Measurements from ENCODE around the gene C12orf43. TPM values are rescaled to one million over a fixed set of nuclear protein-coding genes. Genes with fewer than 3 reads are reported as not detected.

Gene C12orf43
- total RNA-seq, 1 experiment from 2014 or later, result 18.6 TPM

GRCh38 chr12:121001060-121001459 lies 15.2 kb downstream of the C12orf43 start:
- no peak for DNase-seq (ENCODE audit: extremely low read depth, low read depth)

GRCh38 chr12:121000530-121000929 lies 15.8 kb downstream of the C12orf43 start:
- DNase-seq (ENCODE audit: extremely low read depth, low read depth), result no peak

- no peak for DNase-seq (ENCODE audit: extremely low read depth, low read depth)
These were observed 16.8 kb downstream of the C12orf43 start for GRCh38 chr12:120999191-121000120.

- no peak for DNase-seq (ENCODE audit: extremely low read depth, low read depth)
These were observed 17.9 kb downstream of the C12orf43 start for GRCh38 chr12:120998435-120998834.

- DNase-seq (ENCODE audit: extremely low read depth, low read depth), result no peak
These were observed 18.8 kb downstream of the C12orf43 start for GRCh38 chr12:120997448-120997847.

GRCh38 chr12:120996133-120996746 lies 20.0 kb downstream of the C12orf43 start:
- DNase-seq (ENCODE audit: extremely low read depth, low read depth), result no peak

GRCh38 chr12:120994589-120995337 lies 21.5 kb downstream of the C12orf43 start:
- no peak for DNase-seq (ENCODE audit: extremely low read depth, low read depth)

- DNase-seq (ENCODE audit: extremely low read depth, low read depth), result no peak
These were observed 22.2 kb downstream of the C12orf43 start for GRCh38 chr12:120994059-120994458.

GRCh38 chr12:120993496-120993895 lies 22.8 kb downstream of the C12orf43 start:
- DNase-seq (ENCODE audit: extremely low read depth, low read depth), result no peak

- DNase-seq (ENCODE audit: extremely low read depth, low read depth), result no peak
These were observed 23.3 kb downstream of the C12orf43 start for GRCh38 chr12:120992989-120993388.

GRCh38 chr12:120991965-120992364 lies 24.3 kb downstream of the C12orf43 start:
- no peak for DNase-seq (ENCODE audit: extremely low read depth, low read depth)

GRCh38 chr12:120990487-120991055 lies 25.7 kb downstream of the C12orf43 start:
- DNase-seq (ENCODE audit: extremely low read depth, low read depth), result no peak

GRCh38 chr12:120989687-120990086 lies 26.6 kb downstream of the C12orf43 start:
- no peak for DNase-seq (ENCODE audit: extremely low read depth, low read depth)

- DNase-seq (ENCODE audit: extremely low read depth, low read depth), result no peak
These were observed 27.6 kb downstream of the C12orf43 start for GRCh38 chr12:120988658-120989057.

GRCh38 chr12:120988234-120988633 lies 28.1 kb downstream of the C12orf43 start:
- DNase-seq (ENCODE audit: extremely low read depth, low read depth), result no peak

- DNase-seq (ENCODE audit: extremely low read depth, low read depth), result no peak
These were observed 31.9 kb downstream of the C12orf43 start for GRCh38 chr12:120984351-120984898.

- DNase-seq (ENCODE audit: extremely low read depth, low read depth), result no peak
These were observed 32.5 kb downstream of the C12orf43 start for GRCh38 chr12:120983759-120984158.

- no peak for DNase-seq (ENCODE audit: extremely low read depth, low read depth)
These were observed 33.6 kb downstream of the C12orf43 start for GRCh38 chr12:120982659-120983058.

GRCh38 chr12:120981407-120981941 lies 34.8 kb downstream of the C12orf43 start:
- no peak for DNase-seq (ENCODE audit: extremely low read depth, low read depth)

GRCh38 chr12:120980800-120981368 lies 35.4 kb downstream of the C12orf43 start:
- DNase-seq (ENCODE audit: extremely low read depth, low read depth), result no peak

Measured in NCI-H460 (cell line).